ENCODE data around the gene KAZN.

GRCh38 chr1:15104768-15105167 lies 506.3 kb downstream of the KAZN start:
- TF ChIP-seq CTCF (IDR thresholded peaks at IDR 0.05; ENCODE audit: low read length) = no peak
- TF ChIP-seq EZH2 (IDR thresholded peaks at IDR 0.05; ENCODE audit: borderline replicate concordance, low read length) = no peak
